GM18951 (cell line): ENCODE results near the gene THSD7A.

Experiments
- POLR2A ChIP-seq: IDR thresholded peaks from 4 replicates; pipeline ENCODE4 v1.6.1; 2011; ENCODE audit warnings: mild to moderate bottlenecking; ENCODE audit not compliant: insufficient read length, insufficient read depth; ENCODE audit errors: extremely low read depth
- in situ Hi-C: fragments of 300-500 bp; cut with MboI; formaldehyde crosslinking; loops from one replicate; pipeline ENCODE4 v1.12.0; 2022; ENCODE audit warnings: low sequenced_read_pairs, mixed read lengths, inconsistent platforms; ENCODE audit not compliant: unreplicated experiment

The THSD7A gene

GRCh38 chr7:11650030-11650429, 182.0 kb downstream of the THSD7A start:
- TF ChIP-seq POLR2A, result no peak
- in situ Hi-C loops, result no loop called here

GRCh38 chr7:11648980-11649379, 183.0 kb downstream of the THSD7A start:
- in situ Hi-C loops, result no loop called here
- no peak for TF ChIP-seq POLR2A

- no peak for TF ChIP-seq POLR2A
- in situ Hi-C loops, result no loop called here
Observed at GRCh38 chr7:11648101-11648500, 183.9 kb downstream of the THSD7A start.

- in situ Hi-C loops, result no loop called here
- no peak for TF ChIP-seq POLR2A
Observed at GRCh38 chr7:11642841-11643240, 189.2 kb downstream of the THSD7A start.

DNA sequence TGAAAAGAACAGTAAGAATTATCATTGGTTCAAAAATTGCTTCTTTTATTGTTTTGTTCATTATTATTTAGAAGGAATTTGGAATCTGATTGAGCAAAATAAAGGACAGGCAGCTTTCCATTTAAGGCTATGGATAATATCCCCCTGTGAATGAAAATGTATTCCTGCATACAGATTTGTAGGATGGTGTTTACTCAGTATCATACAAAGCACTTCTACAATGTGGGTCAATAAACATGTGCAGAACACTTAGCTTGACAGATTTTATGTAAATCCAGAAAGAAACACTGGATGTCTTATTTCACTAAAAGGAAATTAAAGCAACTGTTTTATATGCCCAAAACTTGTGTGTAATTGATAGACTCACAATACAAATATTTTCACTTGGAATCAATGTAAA, 189.7 kb downstream of the THSD7A start:
- no peak for TF ChIP-seq POLR2A
- in situ Hi-C loops, result no loop called here

DNA sequence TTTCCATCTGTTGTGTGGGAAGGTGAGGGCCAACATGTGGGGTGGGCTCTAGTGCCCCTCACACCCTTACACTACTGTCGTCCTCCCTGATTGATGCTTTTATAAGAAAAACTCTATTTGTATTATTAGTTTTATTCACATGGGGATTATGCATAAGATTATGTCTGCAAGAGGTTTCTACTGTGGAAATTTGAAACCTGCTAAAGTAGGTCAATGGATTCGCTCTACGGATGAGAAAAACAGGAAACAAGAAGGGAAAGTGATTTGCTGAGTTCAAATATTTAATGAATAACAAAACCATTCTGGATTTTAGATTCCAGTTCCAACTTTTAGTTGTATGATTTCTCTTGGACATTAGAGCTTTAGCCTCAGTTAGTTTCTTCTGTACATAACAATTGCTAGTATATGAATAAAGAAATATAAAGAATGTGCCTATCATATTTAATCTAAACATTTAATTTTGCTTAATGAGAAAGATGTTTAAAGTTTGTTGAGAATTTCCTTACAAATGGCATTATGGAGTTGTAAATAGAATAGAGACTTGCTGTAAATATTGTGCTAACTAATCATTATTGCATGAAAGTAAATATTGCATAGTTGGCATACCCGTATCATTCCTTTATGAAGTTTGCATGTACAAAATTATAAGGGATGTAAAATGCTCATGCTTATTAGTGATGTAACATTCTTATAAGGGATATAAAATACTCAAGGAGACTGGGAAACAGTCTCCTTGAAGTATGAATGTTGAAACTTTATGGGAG, 193.8 kb downstream of the THSD7A start:
- TF ChIP-seq POLR2A, result no peak
- in situ Hi-C loops, result no loop called here

DNA sequence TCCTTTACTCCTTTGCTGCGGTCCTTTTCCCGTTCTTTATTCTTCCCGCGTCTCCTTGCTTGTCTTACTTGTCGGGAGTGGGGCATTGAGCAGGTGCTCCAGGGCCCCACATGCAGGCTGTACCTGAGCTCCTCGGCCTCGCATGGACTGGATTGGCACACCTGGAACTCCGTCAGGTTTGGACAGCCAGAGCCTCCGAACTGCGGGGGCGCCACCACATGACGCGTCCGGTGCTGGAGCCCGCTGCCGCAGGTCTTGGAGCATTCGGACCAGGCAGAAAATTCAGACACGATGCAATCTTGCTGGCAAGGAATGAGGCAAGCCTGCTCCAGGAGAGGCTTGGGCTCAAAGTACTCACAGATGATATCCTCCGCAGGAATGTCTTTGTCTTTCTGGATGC, 195.7 kb downstream of the THSD7A start:
- in situ Hi-C loops, result no loop called here
- no peak for TF ChIP-seq POLR2A

DNA sequence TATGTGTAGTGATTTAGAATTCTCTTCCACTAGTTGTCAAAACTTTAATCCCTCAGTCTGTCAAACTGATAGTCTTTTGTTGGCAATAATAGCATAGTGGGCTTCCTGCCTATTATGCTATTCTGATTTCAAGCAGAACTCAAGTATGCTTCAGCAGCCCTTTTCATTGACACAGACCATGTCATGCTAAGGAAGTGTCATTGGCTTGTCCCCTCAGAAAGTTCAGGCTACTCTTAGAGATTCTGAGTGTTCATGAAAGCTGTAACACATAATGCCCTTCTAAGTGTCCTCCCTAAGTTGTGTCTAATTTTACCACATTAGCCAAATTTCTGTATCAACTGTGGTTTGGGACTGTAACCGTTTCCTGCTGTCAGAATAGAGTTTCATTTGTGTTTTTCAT, 198.7 kb downstream of the THSD7A start:
- in situ Hi-C loops, result no loop called here
- TF ChIP-seq POLR2A, result no peak

DNA sequence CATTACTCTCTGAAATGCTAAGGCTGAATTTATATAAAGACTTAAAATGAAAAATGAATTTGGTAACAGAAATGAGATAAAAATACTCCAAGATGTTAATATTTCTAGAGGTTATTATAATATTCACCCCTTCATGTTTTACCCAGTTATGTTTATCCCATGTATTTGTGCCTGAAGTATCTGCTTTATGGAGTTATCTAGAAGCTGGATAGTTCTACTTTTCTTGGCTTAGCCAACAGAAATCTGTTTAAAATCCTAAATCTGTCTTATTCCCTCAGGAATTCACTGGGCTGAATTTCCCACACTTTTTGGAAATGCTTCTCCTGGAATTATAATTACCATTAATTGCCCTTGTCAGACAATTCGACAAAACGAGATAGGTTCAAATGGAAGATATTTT, 201.6 kb downstream of the THSD7A start:
- in situ Hi-C loops, result no loop called here
- no peak for TF ChIP-seq POLR2A

GRCh38 chr7:11625669-11626068, 206.3 kb downstream of the THSD7A start:
- no peak for TF ChIP-seq POLR2A
- in situ Hi-C loops, result no loop called here

- TF ChIP-seq POLR2A, result no peak
- in situ Hi-C loops, result no loop called here
Observed at GRCh38 chr7:11623093-11623678, 208.8 kb downstream of the THSD7A start.

GRCh38 chr7:11620406-11621253, 211.4 kb downstream of the THSD7A start:
- no peak for TF ChIP-seq POLR2A
- in situ Hi-C loops, result no loop called here

GRCh38 chr7:11616466-11616865, 215.5 kb downstream of the THSD7A start:
- in situ Hi-C loops, result no loop called here

More at GRCh38 chr7:11616466-11616865, 215.5 kb downstream of the THSD7A start:
- TF ChIP-seq POLR2A, result no peak
